ENCODE measurements around the gene LDLRAD4.
A peak's percentile ranks its signal among the peaks of the same experiment; 100 is the strongest.

LDLRAD4 gene

DNA sequence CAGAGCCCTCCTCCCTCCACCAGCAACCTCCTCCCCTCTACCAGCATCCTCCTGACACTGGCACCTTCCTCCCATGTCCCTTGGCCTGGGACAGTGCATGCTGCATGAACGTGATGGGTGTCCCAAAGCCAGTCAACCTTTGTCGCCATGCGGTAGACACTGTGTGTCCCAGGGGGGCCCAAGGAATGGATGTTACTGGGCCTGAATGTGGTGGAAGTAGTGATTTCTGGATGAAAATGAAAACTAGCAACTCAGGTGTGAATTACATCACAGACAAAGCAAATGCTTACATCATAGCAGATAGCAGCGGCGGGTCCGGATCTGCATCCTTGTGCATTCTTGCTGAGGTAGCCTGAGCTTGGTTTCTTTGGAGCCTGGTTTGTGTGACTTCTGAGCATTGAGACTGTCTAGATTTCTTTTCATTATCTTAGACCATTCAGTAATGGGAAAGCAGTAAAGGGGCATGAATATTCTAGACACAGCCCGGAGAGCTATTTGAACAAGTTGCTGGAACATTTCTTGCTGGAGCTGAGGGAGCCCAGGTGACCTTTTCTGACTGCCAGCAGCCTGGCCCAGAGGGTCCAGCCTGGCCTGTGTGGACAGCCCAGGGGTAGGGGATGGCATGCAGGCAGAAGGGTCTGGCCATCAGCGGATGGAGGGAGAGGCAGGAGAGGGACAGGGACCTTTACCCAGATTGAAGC, 407.4 kb downstream of the LDLRAD4 start:
- H3K4me3 ChIP-seq (ENCODE audit: low read depth, low read length): no peak overlapping the region
- DNase-seq (ENCODE audit: low read depth): no peak

DNA sequence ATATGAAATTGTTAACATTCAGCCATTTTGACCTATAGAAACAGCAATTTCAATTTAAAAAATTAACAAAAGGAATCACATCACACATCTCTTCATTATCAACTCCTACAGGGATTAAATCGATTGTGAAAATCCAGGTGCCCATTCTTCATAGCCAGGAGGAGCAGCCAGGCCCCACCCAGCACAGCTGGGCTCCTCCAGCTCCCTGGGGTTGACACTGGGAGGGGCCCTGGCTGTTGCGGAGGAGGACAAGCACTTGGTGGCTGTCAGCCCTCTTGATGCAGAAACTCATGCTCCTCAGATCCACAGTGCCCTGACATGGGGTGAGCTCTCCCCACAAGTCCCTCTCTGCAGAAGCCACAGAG, 408.0 kb downstream of the LDLRAD4 start:
- no peak for DNase-seq (ENCODE audit: low read depth)
- no peak overlapping the region for H3K4me3 ChIP-seq (ENCODE audit: low read depth, low read length)

DNA sequence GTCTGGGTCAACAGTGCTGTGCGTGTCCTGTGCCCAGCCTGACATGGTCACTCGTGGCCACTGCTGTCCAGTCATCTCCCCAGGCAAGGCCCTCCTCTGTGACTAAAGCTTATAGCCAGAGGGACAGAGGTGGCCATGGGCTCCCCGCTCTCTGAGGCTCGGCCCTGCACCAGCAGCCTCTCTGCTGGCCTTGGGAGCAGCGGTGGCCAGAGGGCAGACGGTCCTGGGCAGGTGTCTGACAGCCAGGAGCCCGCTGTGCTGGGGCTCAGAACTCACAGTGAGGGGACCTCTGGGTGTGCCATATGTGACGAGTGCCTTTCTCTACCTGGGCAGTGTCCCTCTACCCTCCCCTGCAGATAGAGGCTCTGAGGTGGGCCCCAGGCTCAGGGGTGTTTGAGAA, 409.1 kb downstream of the LDLRAD4 start:
- DNase-seq (ENCODE audit: low read depth): no peak
- no peak overlapping the region for H3K4me3 ChIP-seq (ENCODE audit: low read depth, low read length)

DNA sequence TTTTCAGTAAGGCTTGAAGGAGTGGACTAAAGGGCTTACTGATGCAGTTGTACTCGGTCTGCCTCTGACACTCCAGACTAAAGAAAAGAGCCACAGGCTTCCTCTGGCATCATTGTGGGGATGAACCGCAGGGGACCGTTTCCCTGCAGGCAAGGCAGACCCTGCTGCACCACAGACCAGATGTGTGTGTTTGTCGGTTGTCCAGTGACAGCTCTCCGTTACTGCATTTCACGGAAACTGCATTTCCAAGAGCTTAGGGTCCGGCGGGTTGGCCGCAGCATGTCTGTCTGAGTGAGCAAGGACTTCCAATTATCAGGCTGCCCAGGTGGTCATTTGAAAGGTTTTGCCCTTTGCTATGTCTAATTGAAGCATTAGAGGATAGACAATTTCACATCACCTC, 409.7 kb downstream of the LDLRAD4 start:
- H3K4me3 ChIP-seq (ENCODE audit: low read depth, low read length): no peak overlapping the region
- DNase-seq (ENCODE audit: low read depth): no peak

DNA sequence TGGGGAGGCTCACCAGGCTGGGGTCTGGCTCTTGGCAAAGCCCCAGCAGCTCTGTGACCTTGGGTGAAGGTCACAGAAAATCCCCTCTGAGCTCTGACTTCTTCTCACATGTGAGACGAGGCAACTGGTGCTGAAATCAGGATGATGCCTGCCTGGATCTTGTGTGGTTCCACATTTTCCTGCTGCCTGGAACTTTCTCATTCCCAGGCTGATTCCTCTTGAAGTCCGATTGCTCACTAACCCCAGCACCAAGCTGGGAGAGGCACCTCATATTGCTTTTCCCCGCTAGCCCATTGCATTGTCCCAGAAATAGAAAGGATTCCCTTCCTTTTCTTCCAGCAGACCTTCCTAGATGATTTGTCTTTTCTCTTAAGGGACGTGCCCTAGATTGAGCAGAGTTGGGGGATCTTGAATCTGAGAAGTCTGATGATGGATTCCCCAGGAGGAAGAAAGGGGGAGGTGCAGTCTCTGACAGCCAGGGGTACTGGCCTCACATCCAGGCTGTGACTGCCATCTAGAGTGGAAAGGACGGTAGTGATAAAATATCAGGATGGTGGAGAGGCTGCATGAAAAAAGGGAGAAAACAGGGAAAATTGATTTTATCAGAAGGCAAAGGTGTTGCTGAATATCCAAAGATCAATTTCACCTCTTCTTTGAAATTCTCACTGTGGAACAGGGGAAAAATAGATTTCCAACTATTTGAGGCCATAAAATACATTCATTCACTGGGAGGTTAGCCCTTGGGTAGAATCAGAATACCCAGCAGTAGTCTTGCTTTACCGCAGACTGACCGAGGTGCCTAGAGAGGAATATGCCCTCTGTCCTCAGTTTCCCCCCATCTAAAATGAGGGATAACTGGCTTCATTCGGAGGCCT, 411.5 kb downstream of the LDLRAD4 start:
- H3K4me3 ChIP-seq (ENCODE audit: low read depth, low read length): no peak overlapping the region
- DNase-seq (ENCODE audit: low read depth): peak; percentile 16

DNA sequence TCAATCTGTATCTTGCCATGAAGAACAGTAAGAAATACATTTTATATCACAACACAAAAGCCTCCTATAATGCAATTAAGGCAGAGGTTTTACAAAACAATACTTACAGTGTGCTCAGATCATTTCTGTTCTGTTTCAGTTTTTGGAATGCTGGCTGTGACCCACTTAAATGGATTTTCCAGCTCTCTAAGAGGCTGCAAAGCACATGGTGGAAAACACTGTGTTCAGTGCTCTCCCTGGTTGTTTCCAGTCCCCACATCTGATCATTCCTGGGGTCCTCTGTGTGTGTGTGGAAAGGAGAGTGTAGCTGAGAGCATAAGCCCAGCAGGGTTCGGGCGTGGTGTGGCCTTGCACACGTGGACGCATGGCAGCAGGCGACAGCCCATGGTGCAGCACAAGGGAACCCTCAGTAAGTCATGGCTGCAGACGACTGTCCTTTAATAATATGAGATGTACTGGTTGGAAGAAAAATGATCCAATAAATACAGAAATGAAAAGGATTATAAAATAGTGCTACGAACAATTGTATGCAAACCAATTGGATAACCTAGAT, 412.2 kb downstream of the LDLRAD4 start:
- no peak for DNase-seq (ENCODE audit: low read depth)
- H3K4me3 ChIP-seq (ENCODE audit: low read depth, low read length): no peak overlapping the region

DNA sequence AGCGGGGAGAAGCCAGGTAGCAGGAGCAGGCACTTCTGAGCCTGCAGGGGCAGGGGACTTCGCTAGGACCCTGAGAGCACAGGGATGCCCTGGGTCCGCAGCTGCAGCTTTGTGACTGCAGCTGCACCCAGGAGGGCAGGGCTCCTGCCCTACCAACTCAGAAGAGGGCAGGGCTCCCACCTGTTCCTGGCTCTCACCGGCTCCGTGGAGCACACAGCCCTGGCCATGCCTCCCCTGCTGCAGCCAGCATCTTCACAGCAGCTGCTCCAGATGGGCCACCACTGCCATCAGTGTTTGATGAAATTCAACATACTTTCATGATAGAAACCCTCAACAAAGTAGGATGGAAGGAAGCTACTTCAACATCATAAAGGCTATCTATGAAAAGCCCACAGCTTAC, 415.1 kb downstream of the LDLRAD4 start:
- H3K4me3 ChIP-seq (ENCODE audit: low read depth, low read length): no peak overlapping the region
- DNase-seq (ENCODE audit: low read depth): no peak

DNA sequence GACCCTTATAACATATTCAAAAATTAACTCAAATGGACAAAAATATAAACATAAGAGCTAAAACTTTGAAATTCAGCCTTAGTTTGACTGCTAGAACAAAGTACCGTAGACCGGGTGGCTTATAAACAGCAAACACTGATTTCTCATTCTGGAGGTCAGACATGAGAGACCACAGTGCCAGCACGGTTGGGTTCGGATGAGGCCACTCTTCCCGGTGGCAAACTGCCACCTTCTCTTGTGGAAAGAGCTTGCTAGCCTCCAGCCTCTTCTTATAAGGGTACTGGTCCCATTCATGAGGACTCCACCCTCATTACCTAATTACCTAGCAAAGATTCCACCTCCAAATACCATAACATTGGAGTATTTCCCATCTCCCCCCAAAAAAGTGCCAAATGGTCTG, 416.5 kb downstream of the LDLRAD4 start:
- H3K4me3 ChIP-seq (ENCODE audit: low read depth, low read length): no peak overlapping the region
- no peak for DNase-seq (ENCODE audit: low read depth)

DNA sequence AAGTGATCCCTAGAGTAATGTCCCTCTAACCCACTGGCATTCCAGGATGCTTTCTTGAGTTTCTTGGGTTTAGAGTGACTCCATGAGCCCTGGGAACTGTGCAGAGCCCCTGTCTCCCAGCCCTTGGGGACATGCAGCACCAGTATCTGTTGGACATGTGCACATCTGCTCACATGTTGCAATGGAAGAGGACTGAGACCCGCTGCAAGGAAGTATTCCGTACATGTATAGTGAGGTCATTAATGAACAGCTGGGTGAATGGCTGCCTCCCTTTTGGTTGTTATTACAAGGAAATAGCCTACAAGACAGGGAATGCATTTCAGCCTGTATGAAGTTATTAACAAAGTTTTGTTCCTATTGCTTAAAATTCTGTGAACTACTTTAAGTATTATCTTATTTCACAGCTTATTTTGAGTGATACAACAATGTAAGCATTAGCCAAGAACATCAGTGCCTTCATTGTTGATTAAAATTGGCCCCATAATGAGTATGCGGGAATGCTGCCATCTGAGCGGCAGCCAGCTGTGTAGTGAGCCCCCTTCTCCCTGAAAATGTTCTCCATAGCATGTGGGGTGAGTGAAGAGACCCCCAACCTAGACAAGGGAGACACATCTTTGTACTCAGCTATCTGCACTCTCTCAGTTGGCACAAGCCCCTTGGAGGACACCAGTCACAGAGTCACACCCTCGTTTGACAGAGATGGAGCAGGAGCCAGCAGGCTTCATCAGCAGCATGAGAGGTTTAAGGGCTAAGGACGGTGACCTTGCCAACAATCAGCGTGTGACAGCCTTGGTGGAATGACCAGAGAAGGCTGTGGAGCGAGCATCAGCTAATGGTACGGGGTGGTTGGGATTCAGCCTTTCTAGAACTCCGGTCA, 420.4 kb downstream of the LDLRAD4 start:
- no peak overlapping the region for H3K4me3 ChIP-seq (ENCODE audit: low read depth, low read length)
- DNase-seq (ENCODE audit: low read depth): no peak

DNA sequence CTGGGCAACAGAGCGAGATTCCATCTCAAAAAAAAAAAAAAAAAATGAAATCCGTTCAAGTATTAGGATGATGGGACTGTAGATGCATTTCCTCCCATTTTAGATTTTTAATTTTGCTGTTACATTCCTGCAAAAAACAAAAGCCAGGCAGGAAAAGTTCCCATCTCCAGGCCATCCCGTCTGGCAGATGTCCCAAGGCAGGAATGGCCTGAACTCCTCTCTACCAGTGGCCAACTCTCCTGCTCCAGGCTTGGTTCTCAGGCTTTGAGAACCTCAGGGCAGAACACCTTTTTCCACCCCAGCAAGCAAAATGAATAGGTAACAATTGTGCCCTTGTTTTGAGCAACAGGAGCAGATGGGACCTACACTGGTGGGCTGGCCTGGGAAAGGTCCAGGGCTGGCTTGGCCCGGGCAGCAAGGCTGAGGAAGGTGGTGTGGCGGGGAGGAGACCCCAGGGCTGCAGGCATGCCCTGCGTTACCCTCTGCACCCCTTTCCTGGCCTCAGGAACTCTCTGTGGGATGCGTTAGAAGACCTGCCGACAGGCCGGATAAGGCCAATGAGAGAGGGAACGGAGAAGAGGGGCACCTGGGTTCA, 421.8 kb downstream of the LDLRAD4 start:
- H3K4me3 ChIP-seq (ENCODE audit: low read depth, low read length): no peak overlapping the region
- DNase-seq (ENCODE audit: low read depth): no peak

DNA sequence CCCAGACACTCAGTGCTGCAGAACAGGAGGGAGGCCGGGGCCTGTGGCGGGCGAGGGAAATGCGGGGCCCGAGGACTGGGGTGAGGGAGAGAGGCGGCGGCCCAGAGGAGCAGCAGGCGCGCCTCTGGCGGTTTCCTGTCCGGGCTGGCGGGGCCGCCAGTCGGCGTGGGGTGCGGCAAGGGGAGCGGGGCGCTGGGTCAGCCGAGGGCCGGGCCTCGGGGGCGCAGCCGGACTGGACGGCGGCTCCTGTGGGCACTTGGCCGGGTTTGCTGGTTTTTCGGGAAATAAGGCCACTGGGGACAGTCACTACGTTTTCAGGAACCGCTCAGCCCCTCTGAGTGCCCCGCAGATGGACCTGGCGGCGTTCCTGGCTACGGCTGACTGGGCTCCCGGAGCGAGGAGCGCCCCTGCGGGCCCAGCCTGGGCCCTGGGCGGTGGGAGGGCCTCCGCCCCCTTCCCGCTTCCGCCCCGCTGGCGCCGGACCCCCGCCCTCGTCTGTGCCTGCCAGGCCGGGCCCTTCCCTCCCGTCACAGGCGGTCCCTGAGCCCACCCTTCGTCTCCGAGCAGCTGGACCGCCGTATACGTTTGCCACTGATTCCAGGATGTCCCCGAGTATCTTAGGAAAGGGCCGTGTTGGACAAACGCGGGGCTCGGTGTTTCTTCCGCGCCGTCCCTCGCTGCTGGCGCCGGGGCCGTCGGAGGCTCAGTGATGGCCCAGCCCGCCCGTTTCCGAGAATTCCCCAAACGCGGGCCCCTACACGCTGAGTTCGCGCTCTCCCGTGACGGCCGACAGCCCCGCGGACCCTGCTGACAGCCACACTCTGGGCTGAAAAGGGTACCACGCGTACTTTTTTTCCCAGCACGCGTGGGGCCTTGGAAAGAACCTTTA, 423.2 kb downstream of the LDLRAD4 start:
- no peak for DNase-seq (ENCODE audit: low read depth)
- peak overlapping the region; percentile 27 for H3K4me3 ChIP-seq (ENCODE audit: low read depth, low read length)

DNA sequence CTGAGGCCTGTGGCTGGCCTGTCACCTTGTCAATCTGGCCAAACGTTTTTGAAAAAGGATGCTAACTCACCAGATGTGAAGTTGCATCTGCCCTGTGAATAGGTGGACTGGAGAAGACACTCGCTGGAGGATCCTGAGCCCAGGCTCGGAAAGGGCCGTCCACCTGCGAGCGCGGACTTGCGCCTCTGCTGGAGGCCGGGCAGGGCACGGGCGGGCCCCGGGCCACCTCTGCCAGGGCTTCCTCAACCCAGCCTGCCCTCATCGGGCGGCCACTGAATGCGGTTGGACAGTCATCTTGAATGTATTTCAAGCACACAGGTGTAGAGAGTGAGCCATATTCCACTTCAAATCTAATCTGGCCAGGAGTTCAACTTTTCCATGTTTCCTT, 423.9 kb downstream of the LDLRAD4 start:
- no peak overlapping the region for H3K4me3 ChIP-seq (ENCODE audit: low read depth, low read length)
- no peak for DNase-seq (ENCODE audit: low read depth)

DNA sequence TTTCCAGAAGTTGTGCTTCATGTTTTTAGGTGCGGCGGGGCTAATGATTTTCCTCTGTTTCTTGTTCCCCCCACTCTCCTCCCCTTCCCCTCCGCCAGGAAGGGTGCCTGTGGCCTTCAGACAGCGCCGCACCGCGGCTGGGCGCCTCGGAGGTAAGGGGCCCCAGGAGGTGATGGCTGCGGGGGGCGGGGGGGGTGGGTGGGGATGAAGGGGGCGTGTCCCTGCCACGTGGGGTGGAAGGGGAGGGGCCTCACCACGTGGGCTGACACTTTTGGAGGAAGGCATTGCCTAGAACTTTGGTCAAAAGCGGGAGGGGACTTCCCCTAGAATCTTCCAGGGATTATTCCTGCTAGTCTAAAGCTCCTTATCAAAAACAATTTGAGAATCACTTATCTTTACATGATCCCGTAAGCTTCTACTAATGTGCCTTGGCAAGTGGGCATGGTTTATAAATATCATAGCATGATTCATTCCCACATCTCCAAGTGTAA, 424.7 kb downstream of the LDLRAD4 start:
- H3K4me3 ChIP-seq (ENCODE audit: low read depth, low read length): no peak overlapping the region
- DNase-seq (ENCODE audit: low read depth): no peak

DNA sequence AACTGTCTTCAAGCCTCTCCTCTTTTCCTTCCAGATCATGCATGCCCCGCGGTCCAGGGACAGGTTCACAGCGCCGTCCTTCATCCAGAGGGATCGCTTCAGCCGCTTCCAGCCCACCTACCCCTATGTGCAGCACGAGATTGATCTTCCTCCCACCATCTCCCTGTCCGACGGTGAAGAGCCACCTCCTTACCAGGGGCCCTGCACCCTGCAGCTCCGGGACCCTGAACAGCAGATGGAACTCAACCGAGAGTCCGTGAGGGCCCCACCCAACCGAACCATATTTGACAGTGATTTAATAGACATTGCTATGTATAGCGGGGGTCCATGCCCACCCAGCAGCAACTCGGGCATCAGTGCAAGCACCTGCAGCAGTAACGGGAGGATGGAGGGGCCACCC, 426.5 kb downstream of the LDLRAD4 start:
- H3K4me3 ChIP-seq (ENCODE audit: low read depth, low read length): no peak overlapping the region
- no peak for DNase-seq (ENCODE audit: low read depth)

DNA sequence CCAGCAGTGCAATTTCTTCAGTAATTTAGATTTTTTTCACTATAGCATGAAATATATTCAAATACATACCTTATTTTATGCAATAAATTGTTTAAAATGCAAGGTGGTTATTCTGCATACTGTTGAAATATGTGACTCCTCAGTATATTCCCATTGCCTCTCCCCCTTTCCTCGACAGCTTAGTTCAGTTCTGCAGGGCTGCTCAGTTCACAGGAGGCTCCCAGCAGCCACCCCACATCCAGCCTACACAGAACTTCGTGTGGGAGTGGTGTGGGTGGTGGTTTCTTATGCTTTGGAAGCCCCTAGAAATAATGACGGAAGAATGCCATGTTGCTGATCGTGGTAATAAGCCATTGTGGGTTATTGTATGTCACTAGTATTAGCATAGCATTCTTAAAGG, 428.1 kb downstream of the LDLRAD4 start:
- DNase-seq (ENCODE audit: low read depth): no peak
- H3K4me3 ChIP-seq (ENCODE audit: low read depth, low read length): no peak overlapping the region

DNA sequence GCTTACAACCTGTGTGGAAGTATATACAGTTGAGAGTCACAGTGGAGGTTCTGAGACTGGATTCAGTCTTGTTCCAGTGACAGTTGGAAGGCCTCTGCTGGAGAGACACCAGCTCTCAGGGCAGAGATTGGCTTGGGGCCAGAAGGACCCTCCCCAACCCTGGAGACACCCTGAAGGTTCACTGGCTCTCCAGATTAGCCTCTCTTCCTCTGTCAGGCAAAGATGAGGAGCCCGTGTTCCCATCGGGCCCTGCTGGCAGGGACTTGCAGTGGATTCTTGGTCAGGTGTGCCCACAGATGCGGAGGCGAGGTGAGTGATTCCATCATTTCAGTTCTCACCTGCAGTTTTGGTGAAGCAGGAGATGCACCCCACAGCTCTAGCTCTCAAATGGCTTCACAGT, 429.2 kb downstream of the LDLRAD4 start:
- no peak overlapping the region for H3K4me3 ChIP-seq (ENCODE audit: low read depth, low read length)
- DNase-seq (ENCODE audit: low read depth): no peak

DNA sequence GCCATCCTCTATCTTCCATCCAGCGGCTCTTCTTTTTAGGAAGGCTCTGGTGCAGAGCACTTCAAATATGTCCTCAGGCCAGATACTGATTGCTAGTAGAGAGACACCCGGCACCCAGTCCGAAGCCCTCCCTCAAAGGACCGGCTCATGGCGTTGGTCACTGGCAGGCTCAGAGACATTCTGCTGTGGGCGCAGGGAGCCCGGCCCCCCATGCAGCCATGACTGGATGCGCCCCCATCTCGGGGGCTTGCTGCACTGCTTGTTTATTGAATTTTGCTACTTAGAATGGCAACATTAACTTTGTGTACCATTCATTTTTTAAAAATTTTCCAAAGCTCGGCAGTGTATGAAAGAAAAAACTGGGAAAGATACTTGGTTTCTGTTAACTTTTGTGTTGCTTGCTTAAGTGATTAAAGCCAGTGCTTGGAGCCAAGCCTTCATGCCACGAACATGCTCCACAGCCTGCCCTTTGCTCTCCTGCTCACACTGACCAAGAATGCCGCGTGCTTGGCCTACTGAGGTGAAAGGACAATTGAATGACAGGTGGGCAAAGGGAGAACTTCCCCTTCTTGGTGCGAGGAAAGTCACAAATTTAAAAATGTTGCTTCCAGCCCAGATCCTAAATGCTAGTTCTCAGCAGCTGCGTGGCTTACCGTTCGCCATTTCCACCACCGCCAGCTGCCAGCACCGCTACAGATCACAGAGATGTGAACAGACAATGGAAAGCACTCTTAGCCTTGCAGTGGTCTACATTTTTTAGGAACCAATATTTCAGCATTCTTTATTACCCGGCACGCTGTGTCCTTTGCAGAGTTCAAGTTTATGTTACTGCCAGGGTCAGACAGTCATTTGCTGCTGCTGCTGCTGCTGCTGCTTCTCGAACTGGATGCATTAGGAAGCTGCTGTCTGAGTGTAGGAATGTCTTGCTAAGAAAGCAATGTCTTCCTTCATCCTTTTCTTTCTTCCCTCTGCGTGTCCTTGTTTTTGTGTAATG, 431.1 kb downstream of the LDLRAD4 start:
- DNase-seq (ENCODE audit: low read depth): no peak
- H3K4me3 ChIP-seq (ENCODE audit: low read depth, low read length): no peak overlapping the region
